HepG2 (cell line): Measurements from ENCODE around the gene RASA3.
A peak's percentile ranks its signal among the peaks of the same experiment; 100 is the strongest.

Experiments used
- AFF4 ChIP-seq: sonication (generic); formaldehyde crosslinking; IDR thresholded peaks from 2 replicates; pipeline ENCODE4 v1.4.0; 2020; ENCODE audit warnings: missing genetic modification reagents
- TF ChIP-seq, protein P1 (sequence below): sonication (generic); formaldehyde crosslinking; IDR thresholded peaks from 2 replicates; pipeline ENCODE4 v1.5.0; 2020; ENCODE audit warnings: mild to moderate bottlenecking, missing genetic modification reagents, moderate library complexity

- TF ChIP-seq AFF4 (CRISPR knock-in tag), result no peak
- TF ChIP-seq, protein P1, sequence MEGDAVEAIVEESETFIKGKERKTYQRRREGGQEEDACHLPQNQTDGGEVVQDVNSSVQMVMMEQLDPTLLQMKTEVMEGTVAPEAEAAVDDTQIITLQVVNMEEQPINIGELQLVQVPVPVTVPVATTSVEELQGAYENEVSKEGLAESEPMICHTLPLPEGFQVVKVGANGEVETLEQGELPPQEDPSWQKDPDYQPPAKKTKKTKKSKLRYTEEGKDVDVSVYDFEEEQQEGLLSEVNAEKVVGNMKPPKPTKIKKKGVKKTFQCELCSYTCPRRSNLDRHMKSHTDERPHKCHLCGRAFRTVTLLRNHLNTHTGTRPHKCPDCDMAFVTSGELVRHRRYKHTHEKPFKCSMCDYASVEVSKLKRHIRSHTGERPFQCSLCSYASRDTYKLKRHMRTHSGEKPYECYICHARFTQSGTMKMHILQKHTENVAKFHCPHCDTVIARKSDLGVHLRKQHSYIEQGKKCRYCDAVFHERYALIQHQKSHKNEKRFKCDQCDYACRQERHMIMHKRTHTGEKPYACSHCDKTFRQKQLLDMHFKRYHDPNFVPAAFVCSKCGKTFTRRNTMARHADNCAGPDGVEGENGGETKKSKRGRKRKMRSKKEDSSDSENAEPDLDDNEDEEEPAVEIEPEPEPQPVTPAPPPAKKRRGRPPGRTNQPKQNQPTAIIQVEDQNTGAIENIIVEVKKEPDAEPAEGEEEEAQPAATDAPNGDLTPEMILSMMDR (CRISPR knock-in tag), result peak; percentile 25; the same call in 1 of the 2 replicates
These were observed 19.3 kb upstream of the RASA3 start for GRCh38 chr13:114151565-114152284.
